RKO (cell line): ENCODE measurements around the gene KLHL40.
A peak's percentile ranks its signal among the peaks of the same experiment; 100 is the strongest.
"Not testable (repeated sequence)": the region's sequence is repeated elsewhere in the genome, so short reads cannot be mapped to it uniquely, and the experiment has no call there.

Experiments used
- DNase-seq: peaks from one replicate; pipeline ENCODE4 v3.0.0-alpha.2; 2016; ENCODE audit warnings: low spot score

KLHL40 gene

GRCh38 chr3:42704136-42704841, 19.0 kb downstream of the KLHL40 start:
- peak; percentile 19 for DNase-seq

DNA sequence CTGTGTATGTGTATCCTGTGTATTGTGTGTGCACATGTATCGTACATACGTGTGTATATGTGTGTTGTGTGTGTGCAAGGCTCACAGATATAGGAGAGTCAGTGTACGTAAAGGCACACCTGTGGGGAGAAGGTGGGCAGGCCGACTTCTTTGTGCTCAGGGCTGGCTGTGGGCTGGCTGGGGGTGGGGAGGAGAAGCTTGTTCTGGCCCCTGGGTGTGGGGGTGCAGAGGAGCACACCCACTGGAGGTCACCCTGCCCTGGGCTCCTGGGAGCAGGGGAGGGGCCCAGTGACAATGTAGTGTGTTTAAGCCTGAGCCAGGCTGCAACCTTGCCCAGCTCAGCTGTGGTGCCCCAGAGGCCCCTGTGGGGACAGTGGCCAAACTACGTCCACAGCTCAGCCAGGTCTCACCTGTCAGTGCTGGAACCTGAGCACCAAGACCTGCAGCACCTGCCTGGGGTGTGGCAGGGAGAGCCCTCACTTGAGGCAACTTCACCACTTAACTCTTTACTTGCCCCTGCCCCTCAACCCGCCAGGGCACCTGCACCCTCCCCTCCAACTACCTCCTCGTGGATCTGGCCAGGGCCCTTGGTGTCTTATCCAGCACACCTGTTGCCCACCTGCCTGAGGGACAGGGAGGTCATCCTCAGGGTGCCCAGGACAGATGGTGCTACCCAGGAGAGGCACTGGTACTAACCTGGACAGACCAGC, 19.9 kb downstream of the KLHL40 start:
- DNase-seq: no peak

DNA sequence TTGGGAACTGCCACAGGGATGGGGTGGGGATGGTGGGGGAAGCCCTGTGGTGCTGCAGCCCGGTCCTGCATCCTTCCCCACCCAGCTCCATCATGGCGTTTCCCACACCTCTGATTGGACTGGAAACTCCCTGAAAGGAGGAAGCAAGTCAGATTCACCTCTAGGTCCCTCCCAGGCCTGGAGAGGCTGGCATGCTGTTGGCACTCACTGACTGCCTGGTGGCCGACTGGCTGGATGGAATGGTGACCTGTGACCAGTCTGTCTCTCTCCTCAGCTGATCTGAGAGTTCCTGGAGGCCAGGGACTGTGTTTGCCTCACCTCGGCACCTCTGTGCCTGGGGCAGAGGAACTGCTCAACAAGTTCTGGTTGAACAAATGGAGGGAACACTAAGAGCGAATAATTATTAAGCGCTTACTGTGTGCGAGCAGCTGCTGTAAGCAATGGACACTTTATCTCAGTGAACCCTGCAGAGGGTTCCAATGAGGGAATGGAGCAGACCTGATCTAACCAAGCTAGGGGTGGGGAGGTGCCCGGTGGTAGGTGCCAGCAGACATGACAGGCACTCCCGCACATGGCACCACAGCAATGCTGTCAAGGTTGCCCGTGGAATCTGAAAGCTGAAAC, 20.7 kb downstream of the KLHL40 start:
- no peak for DNase-seq

- DNase-seq: no peak
These were observed 21.6 kb downstream of the KLHL40 start for GRCh38 chr3:42706721-42707619.

DNA sequence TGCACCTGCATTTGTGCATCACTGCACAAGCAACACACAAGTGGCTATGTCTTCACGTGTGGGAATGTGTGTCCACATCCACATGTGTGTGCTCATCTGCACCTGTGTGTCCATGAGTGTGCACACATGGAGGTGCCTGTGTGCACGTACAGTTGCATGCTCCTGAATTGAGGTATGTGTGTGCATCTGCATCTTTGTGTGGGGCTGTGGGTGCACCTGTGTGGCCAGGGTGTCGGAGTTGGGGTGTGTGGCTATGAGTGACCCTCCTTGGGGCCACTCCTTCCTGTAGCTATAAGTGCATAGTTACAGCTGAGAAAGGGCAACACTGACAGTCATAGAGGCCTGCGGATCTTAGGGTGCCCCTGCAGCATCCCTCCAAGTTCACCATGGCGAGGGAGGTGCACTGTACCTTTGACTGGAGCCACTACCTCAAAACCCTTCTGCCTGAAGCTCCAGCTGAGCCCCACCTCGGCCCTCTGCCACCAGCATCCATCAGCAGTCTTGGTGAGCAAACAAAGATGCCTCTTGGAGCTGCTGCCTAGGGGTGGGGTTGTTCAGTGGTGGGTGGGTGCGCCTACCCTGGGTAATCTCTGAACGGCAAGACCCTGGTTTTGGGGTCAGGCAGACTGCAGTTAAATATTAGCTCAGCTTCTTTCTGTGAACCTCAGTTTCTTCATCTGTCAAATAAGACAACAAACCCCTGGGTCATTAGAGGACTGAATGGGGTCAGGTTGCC, 22.5 kb downstream of the KLHL40 start:
- no peak for DNase-seq

DNA sequence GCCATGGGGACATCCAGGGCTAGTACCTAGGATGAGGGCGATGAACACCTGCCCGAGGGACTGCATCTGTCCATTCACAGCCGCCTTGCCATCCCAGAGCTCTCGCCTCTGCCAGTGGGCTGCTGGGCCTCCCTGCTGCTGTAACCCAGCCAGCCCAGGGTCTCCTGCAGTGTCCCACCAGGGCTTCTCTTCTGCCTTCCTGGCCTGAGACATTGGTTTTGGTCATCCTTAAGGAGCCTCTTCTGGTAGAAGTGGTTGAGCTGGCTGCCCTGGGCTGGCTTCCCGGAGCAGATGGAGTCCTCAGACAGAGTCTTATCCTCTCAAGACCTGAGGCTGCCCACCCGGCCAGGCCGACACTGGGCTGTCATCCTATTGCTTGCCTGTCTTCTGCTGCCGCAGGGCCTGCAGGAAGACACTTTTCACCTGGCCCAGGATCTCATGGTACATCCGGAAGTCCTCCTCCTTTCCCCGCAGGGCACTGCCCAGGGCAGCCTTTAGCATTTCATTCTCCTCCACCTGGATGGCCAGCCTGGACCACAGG, 23.3 kb downstream of the KLHL40 start:
- no peak for DNase-seq

DNA sequence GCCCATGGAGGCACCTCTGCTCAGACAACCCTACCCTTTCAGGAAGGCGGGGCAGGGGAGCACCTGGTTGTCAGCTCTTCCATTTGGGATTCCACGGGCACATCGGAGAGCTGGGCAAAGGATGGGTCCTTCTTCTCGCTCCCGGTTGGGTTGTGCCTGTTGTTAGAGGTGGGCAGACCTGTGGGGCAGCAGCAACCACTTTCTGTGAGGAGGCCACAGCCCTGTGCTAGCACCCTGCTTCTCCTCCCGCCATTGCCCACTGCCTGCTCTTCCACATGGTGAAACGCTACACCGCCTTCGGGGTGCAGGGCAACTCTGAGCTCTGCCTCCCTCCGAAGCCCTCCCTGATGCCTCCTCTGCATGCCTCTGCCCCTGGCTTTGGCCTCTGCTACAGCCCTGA, 24.3 kb downstream of the KLHL40 start:
- DNase-seq: no peak

DNA sequence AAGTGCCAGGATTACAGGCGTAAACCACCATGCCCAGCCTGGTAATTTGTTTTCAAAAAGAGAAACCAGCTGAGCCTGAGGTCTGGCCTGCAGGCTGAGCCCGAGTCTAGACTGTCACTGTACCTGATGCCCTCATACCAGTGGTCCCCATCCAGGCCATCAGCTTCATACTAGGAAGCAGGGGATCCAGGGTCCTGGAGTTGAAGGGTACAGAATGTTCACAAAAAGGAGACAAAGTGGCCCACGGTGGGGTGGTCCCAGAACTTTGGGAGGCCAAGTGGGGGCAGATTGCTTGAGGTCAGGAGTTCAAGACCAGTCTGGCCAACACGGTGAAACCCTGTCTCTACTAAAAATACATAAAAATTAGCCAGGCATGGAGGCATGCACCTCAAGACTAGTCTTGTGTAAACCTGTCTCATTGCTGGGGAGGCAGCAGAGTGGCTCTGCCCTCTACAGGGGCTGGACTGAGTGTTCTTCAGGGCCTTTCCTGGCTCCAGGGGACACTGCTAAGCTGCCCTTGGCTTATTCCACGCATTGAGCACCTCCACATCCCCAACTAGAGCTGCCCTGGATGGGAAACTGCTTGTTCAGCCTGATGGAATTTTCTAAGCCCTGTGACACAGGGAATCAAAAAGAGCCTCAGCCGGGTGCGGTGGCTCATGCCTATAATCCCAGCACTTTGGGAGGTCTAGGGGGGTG, 25.1 kb downstream of the KLHL40 start:
- DNase-seq: no peak

DNA sequence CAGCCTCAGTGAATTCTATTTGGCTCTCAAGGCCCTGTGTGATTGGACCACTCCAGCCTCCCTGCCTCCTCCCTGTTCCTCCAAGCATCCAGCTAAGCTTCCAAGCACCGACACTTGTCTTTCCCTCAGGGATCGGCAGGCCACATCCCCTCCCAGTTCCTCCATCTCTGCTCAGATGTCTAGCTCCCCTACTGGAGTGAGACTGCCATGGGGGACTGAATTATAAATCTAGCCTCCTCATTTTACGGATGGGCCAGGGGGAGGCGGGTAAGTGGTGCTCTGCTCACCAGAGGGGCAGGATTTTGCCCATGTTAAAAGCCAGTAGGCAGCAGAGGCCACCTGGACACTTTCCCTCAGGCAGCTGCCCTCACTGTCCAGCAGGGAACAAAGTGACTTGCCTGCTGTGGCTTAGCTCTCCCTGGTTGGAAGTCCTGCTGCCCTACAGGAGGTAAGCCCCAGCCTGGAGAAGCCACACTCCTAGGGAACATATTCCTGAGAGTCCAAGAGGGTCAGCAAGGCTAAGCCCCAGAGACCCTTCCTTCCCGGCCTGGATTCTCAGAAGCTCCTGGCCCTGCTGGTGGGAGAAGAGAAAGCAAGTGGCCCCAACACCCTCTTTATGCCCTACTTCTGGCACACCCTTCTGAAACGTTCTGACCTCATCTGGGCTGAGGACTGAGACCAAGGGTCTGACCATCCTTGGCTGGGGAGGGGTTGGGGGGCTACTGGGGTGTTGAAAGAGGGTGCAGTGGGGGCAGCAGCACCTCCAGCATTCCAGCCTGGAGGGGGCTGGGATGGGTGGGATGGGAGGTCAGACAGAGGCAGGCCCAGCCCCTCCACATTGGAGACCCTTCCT, 26.4 kb downstream of the KLHL40 start:
- DNase-seq: peak; percentile 11

DNA sequence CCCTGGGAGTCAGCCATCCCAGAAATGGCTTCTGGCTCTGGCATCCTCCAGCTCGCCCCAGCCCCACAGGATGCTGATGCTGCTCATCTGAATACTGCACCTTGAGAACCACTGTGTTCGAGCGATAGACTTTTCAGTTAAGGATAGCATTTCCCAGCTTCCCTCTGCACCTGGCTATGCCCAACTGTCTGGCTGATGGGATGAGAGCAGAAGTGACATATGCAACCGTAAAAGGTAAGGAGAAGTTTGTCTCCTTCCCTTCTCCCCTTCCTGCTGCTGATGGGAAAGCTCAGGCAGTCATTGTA, 27.0 kb downstream of the KLHL40 start:
- no peak for DNase-seq

- no peak for DNase-seq
These were observed 27.5 kb downstream of the KLHL40 start for GRCh38 chr3:42712688-42713372.

DNA sequence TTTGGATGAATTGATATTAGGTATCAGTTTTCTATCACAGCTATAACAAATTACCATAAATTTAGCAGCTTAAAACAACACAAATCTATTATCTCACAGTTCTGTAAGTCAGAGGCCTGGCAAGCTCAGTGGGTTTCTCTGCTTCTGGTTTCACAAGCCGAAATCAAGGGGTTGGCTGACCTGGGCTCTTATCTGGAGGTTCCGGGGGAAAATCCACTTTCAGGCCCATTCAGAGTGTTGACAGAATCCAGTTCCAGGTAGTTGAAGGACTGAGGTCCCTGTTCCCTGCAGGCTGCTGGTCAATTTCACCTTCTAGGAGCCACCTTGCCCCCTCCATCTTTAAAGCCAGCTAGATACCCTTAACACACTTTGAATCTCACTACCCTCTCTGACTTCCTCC, 28.4 kb downstream of the KLHL40 start:
- no peak for DNase-seq

- no peak for DNase-seq
These were observed 29.0 kb downstream of the KLHL40 start for GRCh38 chr3:42714171-42714852.

- DNase-seq: no peak
These were observed 32.0 kb downstream of the KLHL40 start for GRCh38 chr3:42717306-42717705.

DNA sequence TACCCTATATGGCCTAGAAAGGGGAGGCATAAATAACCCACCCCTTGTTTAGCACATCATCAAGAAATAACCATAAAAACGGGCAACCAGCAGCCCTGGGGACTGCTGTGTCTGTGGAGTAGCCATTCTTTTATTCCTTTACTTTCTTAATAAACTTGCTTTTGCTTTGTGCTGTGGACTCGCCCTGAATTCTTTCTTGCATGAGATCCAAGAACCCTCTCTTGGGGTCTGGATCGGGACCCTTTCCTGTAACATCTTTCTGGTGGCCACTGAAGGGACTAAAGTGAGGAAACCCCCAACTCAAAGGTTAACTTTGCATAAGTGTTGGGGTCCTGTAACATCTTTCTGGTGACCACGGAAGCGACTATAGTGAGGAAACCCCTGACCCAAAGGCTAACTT, 33.0 kb downstream of the KLHL40 start:
- no peak for DNase-seq

- no peak for DNase-seq
These were observed 33.7 kb downstream of the KLHL40 start for GRCh38 chr3:42719002-42719401.

- DNase-seq: no peak
These were observed 34.8 kb downstream of the KLHL40 start for GRCh38 chr3:42720126-42720525.

GRCh38 chr3:42721690-42722089, 36.4 kb downstream of the KLHL40 start:
- no peak for DNase-seq

GRCh38 chr3:42722442-42722841, 37.1 kb downstream of the KLHL40 start:
- DNase-seq: not testable (repeated sequence)
